K562 (cell line): ENCODE data around the gene JUND. TPM values are rescaled to one million over a fixed set of nuclear protein-coding genes. Genes with fewer than 3 reads are reported as not detected.
A peak's percentile ranks its signal among the peaks of the same experiment; 100 is the strongest.

Source experiments
- AFF4 ChIP-seq: sonication (generic); formaldehyde crosslinking; IDR thresholded peaks from 2 replicates; pipeline ENCODE4 v1.8.0; 2023; ENCODE audit warnings: mild to moderate bottlenecking, missing genetic modification reagents
- DIDO1 ChIP-seq: fragments of 450-650 bp; IDR thresholded peaks from 2 replicates; pipeline ENCODE4 v1.6.1; 2016; ENCODE audit warnings: low read depth, missing biosample characterization, missing genetic modification characterization
- GATA2 ChIP-seq: sonication (generic); formaldehyde crosslinking; IDR thresholded peaks from 2 replicates; pipeline ENCODE4 v1.4.0; 2020; ENCODE audit warnings: mild to moderate bottlenecking, missing genetic modification reagents
- IFI16 ChIP-seq: fragments of 250-450 bp; sonication (Bioruptor Pico); IDR thresholded peaks from 2 replicates; pipeline ENCODE4 v2.1.2; 2022; ENCODE audit warnings: mild to moderate bottlenecking, inconsistent platforms
- LEF1 ChIP-seq: fragments of 450-650 bp; IDR thresholded peaks from 2 replicates; pipeline ENCODE4 v1.6.1; 2016; ENCODE audit warnings: mild to moderate bottlenecking
- PYGO2 ChIP-seq: fragments of 450-650 bp; IDR thresholded peaks from 2 replicates; pipeline ENCODE4 v1.6.1; 2016; ENCODE audit warnings: mild to moderate bottlenecking, missing genetic modification characterization, moderate library complexity, missing compliant biosample characterization
- SMARCC2 ChIP-seq: fragments of 450-650 bp; IDR thresholded peaks from 2 replicates; pipeline ENCODE4 v1.6.1; 2017; ENCODE audit warnings: antibody characterized with exemption, moderate library complexity, mild to moderate bottlenecking, low read depth
- TEAD2 ChIP-seq: fragments of 450-650 bp; IDR thresholded peaks from 2 replicates; pipeline ENCODE4 v1.6.1; 2016; ENCODE audit warnings: missing genetic modification characterization, control low read depth, missing compliant biosample characterization
- THAP12 ChIP-seq: fragments of 250-450 bp; sonication (Bioruptor Pico); IDR thresholded peaks from 2 replicates; pipeline ENCODE4 v1.9.0; 2021; ENCODE audit warnings: mild to moderate bottlenecking, inconsistent platforms
- ZFP1 ChIP-seq: fragments of 450-650 bp; formaldehyde crosslinking; IDR thresholded peaks from 2 replicates; pipeline ENCODE4 v1.4.0; 2020; ENCODE audit warnings: mild to moderate bottlenecking, mixed read lengths
- ZFX ChIP-seq: sonication (generic); formaldehyde crosslinking; IDR thresholded peaks from 2 replicates; pipeline ENCODE4 v1.8.0; 2022; ENCODE audit warnings: mild to moderate bottlenecking, missing genetic modification reagents, moderate library complexity
- ZNF133 ChIP-seq: fragments of 250-450 bp; sonication (Bioruptor Pico); IDR thresholded peaks from 2 replicates; pipeline ENCODE4 v1.4.0; 2020; ENCODE audit warnings: mild to moderate bottlenecking
- ZNF316 ChIP-seq: fragments of 450-650 bp; IDR thresholded peaks from 2 replicates; pipeline ENCODE4 v1.6.1; 2016
- ZNF398 ChIP-seq: fragments of 250-450 bp; sonication (Bioruptor Pico); IDR thresholded peaks from 2 replicates; pipeline ENCODE4 v1.8.0; 2021; ENCODE audit warnings: moderate library complexity, mild to moderate bottlenecking, inconsistent platforms
- polyA plus RNA-seq, 8 experiments: library from polyadenylated mRNA; depleted of rRNA in 4 of 8; stranded (reverse) in 5 of 8; unstranded in 3 of 8; fragments of >200 nt; fragmentation: Nextera tagmentation in 2 of 8; fragmentation: Illumina TruSeq in 1 of 8; extraction: Ambion mirVana in 2 of 8; extraction: Trizol in 1 of 8; gene quantifications; 2 replicates each; pipeline versions ENCODE4 v1.2.1 to v1.2.3, GENCODE V29; 2011 to 2014; ENCODE audit warnings: inconsistent platforms in 1 of 8, missing spikeins in 1 of 8
- total RNA-seq, 7 experiments: library from RNA; depleted of rRNA in 6 of 7; stranded (reverse); fragments of >200 nt in 6 of 7; fragmentation: Illumina TruSeq in 2 of 7; extraction: Trizol in 2 of 7; gene quantifications; 2 replicates each; pipeline versions ENCODE4 v1.2.1 to v1.2.3, GENCODE V29; 2011 to 2021; ENCODE audit warnings: low replicate concordance in 1 of 7
- TF ChIP-seq, protein P1 (sequence below): fragments of 450-650 bp; IDR thresholded peaks from 2 replicates; pipeline ENCODE4 v1.6.1; 2014; ENCODE audit warnings: low read depth, mild to moderate bottlenecking, moderate library complexity, borderline replicate concordance
- TF ChIP-seq, protein P2 (sequence below): fragments of 250-450 bp; sonication (Bioruptor Pico); IDR thresholded peaks from 2 replicates; pipeline ENCODE4 v1.8.0; 2022; ENCODE audit warnings: inconsistent platforms

Gene JUND
- total and polyA plus RNA-seq, 9 of the 15 experiments (the other 6 are each of a cell fraction or from before 2014, with no cell fraction given): 6.4 to 286 (median 42.3) TPM

GRCh38 chr19:18322318-18322758 is 40.9 kb upstream of the JUND start (continued):
- TF ChIP-seq ZNF133 (CRISPR knock-in tag): no peak
- no peak for TF ChIP-seq TEAD2 (tag)
- TF ChIP-seq, protein P1, sequence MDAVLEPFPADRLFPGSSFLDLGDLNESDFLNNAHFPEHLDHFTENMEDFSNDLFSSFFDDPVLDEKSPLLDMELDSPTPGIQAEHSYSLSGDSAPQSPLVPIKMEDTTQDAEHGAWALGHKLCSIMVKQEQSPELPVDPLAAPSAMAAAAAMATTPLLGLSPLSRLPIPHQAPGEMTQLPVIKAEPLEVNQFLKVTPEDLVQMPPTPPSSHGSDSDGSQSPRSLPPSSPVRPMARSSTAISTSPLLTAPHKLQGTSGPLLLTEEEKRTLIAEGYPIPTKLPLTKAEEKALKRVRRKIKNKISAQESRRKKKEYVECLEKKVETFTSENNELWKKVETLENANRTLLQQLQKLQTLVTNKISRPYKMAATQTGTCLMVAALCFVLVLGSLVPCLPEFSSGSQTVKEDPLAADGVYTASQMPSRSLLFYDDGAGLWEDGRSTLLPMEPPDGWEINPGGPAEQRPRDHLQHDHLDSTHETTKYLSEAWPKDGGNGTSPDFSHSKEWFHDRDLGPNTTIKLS: no peak
- TF ChIP-seq AFF4 (CRISPR knock-in tag): 0 out of 2 replicates have a peak, but pooled peaks have one; percentile 40
- TF ChIP-seq LEF1: no peak
- TF ChIP-seq THAP12 (CRISPR knock-in tag): no peak
- TF ChIP-seq ZNF316: no peak
- TF ChIP-seq ZFP1 (CRISPR knock-in tag): no peak
- TF ChIP-seq DIDO1 (tag): no peak
- no peak for TF ChIP-seq IFI16 (CRISPR knock-in tag)
- no peak for TF ChIP-seq GATA2 (CRISPR knock-in tag)
- no peak for TF ChIP-seq SMARCC2
- TF ChIP-seq ZFX (CRISPR knock-in tag): peak; percentile 71
- TF ChIP-seq PYGO2 (tag): no peak
- TF ChIP-seq, protein P2, sequence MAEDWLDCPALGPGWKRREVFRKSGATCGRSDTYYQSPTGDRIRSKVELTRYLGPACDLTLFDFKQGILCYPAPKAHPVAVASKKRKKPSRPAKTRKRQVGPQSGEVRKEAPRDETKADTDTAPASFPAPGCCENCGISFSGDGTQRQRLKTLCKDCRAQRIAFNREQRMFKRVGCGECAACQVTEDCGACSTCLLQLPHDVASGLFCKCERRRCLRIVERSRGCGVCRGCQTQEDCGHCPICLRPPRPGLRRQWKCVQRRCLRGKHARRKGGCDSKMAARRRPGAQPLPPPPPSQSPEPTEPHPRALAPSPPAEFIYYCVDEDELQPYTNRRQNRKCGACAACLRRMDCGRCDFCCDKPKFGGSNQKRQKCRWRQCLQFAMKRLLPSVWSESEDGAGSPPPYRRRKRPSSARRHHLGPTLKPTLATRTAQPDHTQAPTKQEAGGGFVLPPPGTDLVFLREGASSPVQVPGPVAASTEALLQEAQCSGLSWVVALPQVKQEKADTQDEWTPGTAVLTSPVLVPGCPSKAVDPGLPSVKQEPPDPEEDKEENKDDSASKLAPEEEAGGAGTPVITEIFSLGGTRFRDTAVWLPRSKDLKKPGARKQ (CRISPR knock-in tag): no peak
- TF ChIP-seq ZNF398 (CRISPR knock-in tag): no peak
